ENCODE results near the gene RBX1. TPM values are rescaled to one million over a fixed set of nuclear protein-coding genes. Genes with fewer than 3 reads are reported as not detected.

Gene RBX1
- total and polyA plus RNA-seq, 2 of the 4 experiments (the other 2 are of a cell fraction), result 72.4 to 84.5 TPM

GRCh38 chr22:40954113-40954512, 2.9 kb downstream of the RBX1 start:
- Histone ChIP-seq H3K9me3 (ENCODE audit: control insufficient read depth, insufficient read depth, low read length) (no peaks in the 10 kb centered on the region), H3K14ac (replicated peaks; ENCODE audit: low read depth, low read length) (no peak overlapping the region), H2AK5ac (ENCODE audit: low read depth, low read length) (no peak overlapping the region), H4K20me1 (ENCODE audit: insufficient read depth, low read length) (no peaks in the 10 kb centered on the region; the same call in none of the 2 replicates), H3K4me2 (ENCODE audit: low read depth, low read length) (no peak overlapping the region), H2BK120ac (ENCODE audit: low read depth, low read length) (no peak overlapping the region), H3K4me1 (ENCODE audit: control insufficient read depth, insufficient read depth, low read length) (peaks cover 2% of the 10 kb centered on the region; the same call in 1 of the 2 replicates), H4K91ac (ENCODE audit: insufficient read depth, low read depth, low read length) (no peak overlapping the region), H2BK15ac (ENCODE audit: low read depth, low read length) (no peak overlapping the region), H3K23ac (ENCODE audit: low read depth, low read length) (no peak overlapping the region), H3K9me1 (ENCODE audit: insufficient read depth, low read length) (peaks cover 4% of the 10 kb centered on the region), H4K5ac (ENCODE audit: low read depth, low read length) (no peak overlapping the region), H3K9ac (ENCODE audit: low read depth, low read length) (no peak overlapping the region), H3K56ac (ENCODE audit: extremely low read depth, insufficient read depth, low read length) (no peak overlapping the region), H2AFZ (replicated peaks; ENCODE audit: low read length, poor library complexity) (no peak overlapping the region), H3K4ac (ENCODE audit: low read depth, low read length) (no peak overlapping the region), H3K4me3 (ENCODE audit: insufficient read depth, low read depth, low read length) (no peak overlapping the region), H4K8ac (ENCODE audit: low read depth in 2 of 2, low read length in 2 of 2) (no peak overlapping the region), H3K36me3 (ENCODE audit: control insufficient read depth, insufficient read depth, low read length) (peaks cover 19% of the 10 kb centered on the region), H3K27me3 (ENCODE audit: control insufficient read depth, insufficient read depth, low read length) (no peaks in the 10 kb centered on the region), H3K27ac (ENCODE audit: insufficient read depth, low read length) (no peak overlapping the region), H2BK20ac (ENCODE audit: low read depth, low read length) (no peak overlapping the region), H2AK9ac (replicated peaks; ENCODE audit: low read depth, low read length, poor library complexity) (no peak overlapping the region), H3K18ac (ENCODE audit: low read depth, low read length) (no peak overlapping the region), H2BK5ac (ENCODE audit: low read depth, low read length, poor library complexity, severe bottlenecking) (no peak overlapping the region), H3K79me1 (ENCODE audit: low read depth in 1 of 2, low read length in 2 of 2) (peaks cover 27 to 53% of the 10 kb centered on the region in 2 experiments)
- BruUV-seq (replicated peaks), result no TSS peak
- DNase-seq, result no peak
- WGBS, 2 experiments (ENCODE audit: extremely low coverage in 2 of 2, insufficient read length in 1 of 2), result no CpG with 5 or more reads among the region's 4 CpGs
- no peak for ATAC-seq (ENCODE audit: low read depth)
- TF ChIP-seq CEBPB (IDR thresholded peaks at IDR 0.05; ENCODE audit: low read depth, low read length) (no peak), MAFK (IDR thresholded peaks at IDR 0.05; ENCODE audit: low read depth, low read length) (no peak), MXI1 (IDR thresholded peaks at IDR 0.05; ENCODE audit: borderline replicate concordance, low read depth, low read length) (no peak), CTCF (conservative IDR thresholded peaks at IDR 0.05; ENCODE audit: low read depth, low read length) (no peak), POLR2A (IDR thresholded peaks at IDR 0.05; ENCODE audit: low read depth, low read length) (no peak), BHLHE40 (IDR thresholded peaks at IDR 0.05; ENCODE audit: low read depth, low read length) (no peak), RAD21 (IDR thresholded peaks at IDR 0.05; ENCODE audit: low read length) (no peak)
- intact Hi-C loops (cut with micrococcal nuclease) (loop anchor here (5.0 kb wide), 1 partner anchor 68 kb away; no protein-coding TSS in a partner anchor), in situ Hi-C loops (cut with MboI; ENCODE audit: low sequenced_read_pairs) (loop anchor here (10.0 kb wide), 1 partner anchor 131 kb away; no protein-coding TSS in a partner anchor), dilution Hi-C loops (cut with HindIII; ENCODE audit: low sequenced_read_pairs, unreplicated experiment) (no loop called here)
- ChIA-PET POLR2A (ENCODE audit: unreplicated experiment) (no interaction called here), CTCF (no interaction called here)

Data from IMR-90 (cell line).